RWPE2 (cell line): ENCODE data around the gene PLEKHG4B.

Source experiments
- ATAC-seq: fragments of 200-7000 bp; cut with Tn5 transposase; 3 replicates; pipeline ENCODE4 v1.9.1; 2021; ENCODE audit warnings: low read depth
- DNase-seq: peaks from one replicate; pipeline ENCODE4 v3.0.0-alpha.2; 2020; ENCODE audit warnings: low spot score
- H3K27ac ChIP-seq: fragments of 450-650 bp; 2 replicates; pipeline ENCODE4 v1.5.1; 2017; ENCODE audit warnings: mild to moderate bottlenecking; ENCODE audit not compliant: poor library complexity, severe bottlenecking
- H3K27me3 ChIP-seq: fragments of 250-450 bp; sonication (Bioruptor Pico); 2 replicates; pipeline ENCODE4 v1.5.1; 2021; ENCODE audit warnings: mild to moderate bottlenecking, moderate library complexity; ENCODE audit not compliant: insufficient read depth, poor library complexity, severe bottlenecking
- H3K36me3 ChIP-seq: fragments of 250-450 bp; sonication (Bioruptor Pico); 2 replicates; pipeline ENCODE4 v1.5.1; 2020; ENCODE audit warnings: low read depth, mild to moderate bottlenecking, moderate library complexity
- H3K4me1 ChIP-seq: fragments of 250-450 bp; sonication (Bioruptor Pico); 2 replicates; pipeline ENCODE4 v1.5.1; 2021; ENCODE audit warnings: mild to moderate bottlenecking, moderate library complexity; ENCODE audit not compliant: insufficient read depth, poor library complexity, severe bottlenecking
- H3K4me3 ChIP-seq: fragments of 250-450 bp; sonication (Bioruptor Pico); 2 replicates; pipeline ENCODE4 v1.5.1; 2021; ENCODE audit warnings: mild to moderate bottlenecking, moderate library complexity; ENCODE audit not compliant: severe bottlenecking
- H3K9me3 ChIP-seq: fragments of 250-450 bp; sonication (Bioruptor Pico); 2 replicates; pipeline ENCODE4 v1.5.1; 2021; ENCODE audit warnings: mild to moderate bottlenecking, moderate library complexity; ENCODE audit not compliant: severe bottlenecking
- TF ChIP-seq, protein P1 (sequence below): fragments of 450-650 bp; IDR thresholded peaks from one replicate; pipeline ENCODE4 v1.5.1; 2017; ENCODE audit warnings: mild to moderate bottlenecking, moderate library complexity; ENCODE audit not compliant: poor library complexity, severe bottlenecking

Gene PLEKHG4B

GRCh38 chr5:182126-182525 lies 90.2 kb downstream of the PLEKHG4B start:
- Histone ChIP-seq H3K27me3 (peaks cover 8% of the 10 kb centered on the region), H3K36me3 (no peaks in the 10 kb centered on the region), H3K27ac (no peak overlapping the region), H3K4me1 (no peaks in the 10 kb centered on the region), H3K4me3 (no peak overlapping the region), H3K9me3 (no peaks in the 10 kb centered on the region)
- no peak for ATAC-seq
- DNase-seq = no peak
- TF ChIP-seq, protein P1, sequence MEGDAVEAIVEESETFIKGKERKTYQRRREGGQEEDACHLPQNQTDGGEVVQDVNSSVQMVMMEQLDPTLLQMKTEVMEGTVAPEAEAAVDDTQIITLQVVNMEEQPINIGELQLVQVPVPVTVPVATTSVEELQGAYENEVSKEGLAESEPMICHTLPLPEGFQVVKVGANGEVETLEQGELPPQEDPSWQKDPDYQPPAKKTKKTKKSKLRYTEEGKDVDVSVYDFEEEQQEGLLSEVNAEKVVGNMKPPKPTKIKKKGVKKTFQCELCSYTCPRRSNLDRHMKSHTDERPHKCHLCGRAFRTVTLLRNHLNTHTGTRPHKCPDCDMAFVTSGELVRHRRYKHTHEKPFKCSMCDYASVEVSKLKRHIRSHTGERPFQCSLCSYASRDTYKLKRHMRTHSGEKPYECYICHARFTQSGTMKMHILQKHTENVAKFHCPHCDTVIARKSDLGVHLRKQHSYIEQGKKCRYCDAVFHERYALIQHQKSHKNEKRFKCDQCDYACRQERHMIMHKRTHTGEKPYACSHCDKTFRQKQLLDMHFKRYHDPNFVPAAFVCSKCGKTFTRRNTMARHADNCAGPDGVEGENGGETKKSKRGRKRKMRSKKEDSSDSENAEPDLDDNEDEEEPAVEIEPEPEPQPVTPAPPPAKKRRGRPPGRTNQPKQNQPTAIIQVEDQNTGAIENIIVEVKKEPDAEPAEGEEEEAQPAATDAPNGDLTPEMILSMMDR = no peak

GRCh38 chr5:184471-184870 lies 92.5 kb downstream of the PLEKHG4B start:
- Histone ChIP-seq H3K4me1 (no peaks in the 10 kb centered on the region), H3K9me3 (no peaks in the 10 kb centered on the region), H3K36me3 (no peaks in the 10 kb centered on the region), H3K27ac (no peak overlapping the region), H3K27me3 (no peaks in the 10 kb centered on the region), H3K4me3 (no peak overlapping the region)
- ATAC-seq (no peak), DNase-seq (no peak)
- TF ChIP-seq, protein P1 = no peak

DNA sequence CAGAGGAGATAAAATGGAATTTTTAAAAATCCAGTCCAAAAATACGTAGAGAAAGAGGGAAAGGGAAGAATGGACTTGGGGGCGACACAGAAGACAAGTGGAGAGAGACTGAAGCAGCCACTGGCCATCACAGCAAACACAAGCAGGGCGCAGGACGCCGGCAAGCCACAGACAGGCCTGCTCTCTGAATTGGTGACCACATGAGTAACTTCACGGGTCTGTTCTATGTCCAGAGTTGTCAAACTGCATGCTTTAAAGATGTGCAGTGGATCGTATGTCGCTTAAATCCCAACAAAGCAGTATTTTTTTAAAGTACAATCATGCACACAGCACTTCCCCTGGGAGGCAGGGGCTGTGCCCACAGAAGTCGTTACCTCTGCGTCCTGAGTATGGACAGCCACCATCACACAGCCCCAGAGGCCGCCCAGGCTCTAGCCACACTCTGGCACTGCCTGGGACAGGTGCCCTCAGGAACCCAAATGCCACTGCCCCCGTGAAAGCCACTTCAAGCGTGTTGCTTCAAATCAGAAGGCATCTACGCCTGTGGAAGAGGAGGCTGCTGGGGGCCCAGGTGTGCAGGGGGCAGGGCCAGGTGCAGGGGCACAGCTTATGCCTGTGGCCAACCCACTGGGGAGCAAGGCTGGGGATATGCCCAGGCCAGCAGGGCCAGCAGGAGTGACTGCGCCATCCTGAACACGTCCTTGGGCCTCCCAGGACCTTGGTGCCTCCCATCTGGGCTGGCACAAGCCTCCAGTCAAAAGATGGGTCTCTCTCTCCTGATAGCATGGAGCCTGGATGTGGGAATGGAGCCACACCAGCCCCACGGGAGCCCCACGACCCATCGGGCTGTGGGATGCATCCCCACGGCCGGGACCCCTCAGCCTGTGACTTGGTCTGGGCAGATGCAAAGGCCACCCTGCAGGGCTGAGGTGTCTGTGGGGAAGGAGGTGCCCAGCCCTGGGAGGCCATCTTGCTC lies 93.4 kb downstream of the PLEKHG4B start:
- TF ChIP-seq, protein P1 = no peak
- DNase-seq (no peak), ATAC-seq (no peak)
- no peak overlapping the region for H3K27ac ChIP-seq
- no peaks in the 10 kb centered on the region for H3K9me3 ChIP-seq
- no peaks in the 10 kb centered on the region for H3K36me3 ChIP-seq
- H3K27me3 ChIP-seq = no peaks in the 10 kb centered on the region
- no peaks in the 10 kb centered on the region for H3K4me1 ChIP-seq
- H3K4me3 ChIP-seq = no peak overlapping the region

- Histone ChIP-seq H3K4me3 (no peak overlapping the region), H3K4me1 (no peaks in the 10 kb centered on the region), H3K36me3 (no peaks in the 10 kb centered on the region), H3K27me3 (peaks cover 7% of the 10 kb centered on the region), H3K27ac (no peak overlapping the region), H3K9me3 (no peaks in the 10 kb centered on the region)
- no peak for ATAC-seq
- TF ChIP-seq, protein P1 = no peak
- DNase-seq = no peak
Observed at GRCh38 chr5:186091-187041, 94.4 kb downstream of the PLEKHG4B start.
